ENCODE results near the gene IL20. TPM values are rescaled to one million over a fixed set of nuclear protein-coding genes. Genes with fewer than 3 reads are reported as not detected.

IL20 gene
- total RNA-seq, 1 experiment from 2014 or later: not detected

GRCh38 chr1:206885341-206886060 lies 20.1 kb downstream of the IL20 start:
- Histone ChIP-seq H3K4me3 (ENCODE audit: low read length) (no peak overlapping the region), H2AFZ (ENCODE audit: low read length) (no peak overlapping the region), H3K9me2 (replicated peaks; ENCODE audit: insufficient read depth, low read length) (no peaks in the 10 kb centered on the region), H4K20me1 (ENCODE audit: insufficient read depth, low read depth, low read length) (no peaks in the 10 kb centered on the region), H3K27me3 (ENCODE audit: low read length) (no peaks in the 10 kb centered on the region), H3K36me3 (ENCODE audit: insufficient read depth, low read length) (no peaks in the 10 kb centered on the region), H3K9ac (ENCODE audit: low read length) (no peak overlapping the region), H3K4me1 (ENCODE audit: low read length) (no peaks in the 10 kb centered on the region), H3K9me3 (ENCODE audit: low read length) (no peaks in the 10 kb centered on the region), H3K79me2 (ENCODE audit: low read length) (no peaks in the 10 kb centered on the region), H3K4me2 (ENCODE audit: low read depth, low read length, poor library complexity, severe bottlenecking) (no peak overlapping the region), H3K27ac (ENCODE audit: low read length) (no peak overlapping the region)
- DNase-seq: no peak

- Histone ChIP-seq H3K4me3 (ENCODE audit: low read length) (no peak overlapping the region), H3K4me2 (ENCODE audit: low read depth, low read length, poor library complexity, severe bottlenecking) (no peak overlapping the region), H3K36me3 (ENCODE audit: insufficient read depth, low read length) (no peaks in the 10 kb centered on the region), H3K79me2 (ENCODE audit: low read length) (no peaks in the 10 kb centered on the region), H3K9ac (ENCODE audit: low read length) (no peak overlapping the region), H3K27me3 (ENCODE audit: low read length) (no peaks in the 10 kb centered on the region), H2AFZ (ENCODE audit: low read length) (no peak overlapping the region), H3K9me3 (ENCODE audit: low read length) (no peaks in the 10 kb centered on the region), H3K27ac (ENCODE audit: low read length) (no peak overlapping the region), H3K9me2 (replicated peaks; ENCODE audit: insufficient read depth, low read length) (no peaks in the 10 kb centered on the region), H4K20me1 (ENCODE audit: insufficient read depth, low read depth, low read length) (no peaks in the 10 kb centered on the region), H3K4me1 (ENCODE audit: low read length) (no peaks in the 10 kb centered on the region)
- DNase-seq: no peak
These were observed 21.4 kb downstream of the IL20 start for GRCh38 chr1:206886831-206887230.

- DNase-seq: no peak
- no peak overlapping the region for H3K4me3 ChIP-seq (ENCODE audit: low read length)
These were observed 22.3 kb downstream of the IL20 start for GRCh38 chr1:206887701-206888100.

GRCh38 chr1:206890125-206891060 lies 25.0 kb downstream of the IL20 start:
- H3K36me3 ChIP-seq (ENCODE audit: insufficient read depth, low read length): no peaks in the 10 kb centered on the region
- no peaks in the 10 kb centered on the region for H3K4me1 ChIP-seq (ENCODE audit: low read length)
- no peak overlapping the region for H3K9ac ChIP-seq (ENCODE audit: low read length)
- no peak for DNase-seq
- no peaks in the 10 kb centered on the region for H4K20me1 ChIP-seq (ENCODE audit: insufficient read depth, low read depth, low read length)
- no peak overlapping the region for H2AFZ ChIP-seq (ENCODE audit: low read length)
- H3K4me2 ChIP-seq (ENCODE audit: low read depth, low read length, poor library complexity, severe bottlenecking): no peak overlapping the region
- H3K9me2 ChIP-seq (replicated peaks; ENCODE audit: insufficient read depth, low read length): no peaks in the 10 kb centered on the region
- H3K9me3 ChIP-seq (ENCODE audit: low read length): no peaks in the 10 kb centered on the region
- no peaks in the 10 kb centered on the region for H3K79me2 ChIP-seq (ENCODE audit: low read length)
- H3K27me3 ChIP-seq (ENCODE audit: low read length): no peaks in the 10 kb centered on the region
- no peak overlapping the region for H3K4me3 ChIP-seq (ENCODE audit: low read length)
- H3K27ac ChIP-seq (ENCODE audit: low read length): no peak overlapping the region

More at GRCh38 chr1:206887701-206888100, 22.3 kb downstream of the IL20 start:
- Histone ChIP-seq H4K20me1 (ENCODE audit: insufficient read depth, low read depth, low read length) (no peaks in the 10 kb centered on the region), H3K9me2 (replicated peaks; ENCODE audit: insufficient read depth, low read length) (no peaks in the 10 kb centered on the region), H2AFZ (ENCODE audit: low read length) (no peak overlapping the region), H3K4me1 (ENCODE audit: low read length) (no peaks in the 10 kb centered on the region), H3K9me3 (ENCODE audit: low read length) (no peaks in the 10 kb centered on the region), H3K27ac (ENCODE audit: low read length) (no peak overlapping the region), H3K9ac (ENCODE audit: low read length) (no peak overlapping the region), H3K79me2 (ENCODE audit: low read length) (no peaks in the 10 kb centered on the region), H3K4me2 (ENCODE audit: low read depth, low read length, poor library complexity, severe bottlenecking) (no peak overlapping the region), H3K36me3 (ENCODE audit: insufficient read depth, low read length) (no peaks in the 10 kb centered on the region), H3K27me3 (ENCODE audit: low read length) (no peaks in the 10 kb centered on the region)

GRCh38 chr1:206891412-206891811 lies 26.0 kb downstream of the IL20 start:
- Histone ChIP-seq H3K9me3 (ENCODE audit: low read length) (no peaks in the 10 kb centered on the region), H3K27me3 (ENCODE audit: low read length) (no peaks in the 10 kb centered on the region), H2AFZ (ENCODE audit: low read length) (no peak overlapping the region), H3K9ac (ENCODE audit: low read length) (no peak overlapping the region), H3K36me3 (ENCODE audit: insufficient read depth, low read length) (no peaks in the 10 kb centered on the region), H3K27ac (ENCODE audit: low read length) (no peak overlapping the region), H3K9me2 (replicated peaks; ENCODE audit: insufficient read depth, low read length) (no peaks in the 10 kb centered on the region), H3K4me1 (ENCODE audit: low read length) (no peaks in the 10 kb centered on the region), H4K20me1 (ENCODE audit: insufficient read depth, low read depth, low read length) (no peaks in the 10 kb centered on the region), H3K4me3 (ENCODE audit: low read length) (no peak overlapping the region), H3K79me2 (ENCODE audit: low read length) (no peaks in the 10 kb centered on the region), H3K4me2 (ENCODE audit: low read depth, low read length, poor library complexity, severe bottlenecking) (no peak overlapping the region)
- DNase-seq: no peak

GRCh38 chr1:206892351-206892984 lies 27.0 kb downstream of the IL20 start:
- Histone ChIP-seq H3K4me2 (ENCODE audit: low read depth, low read length, poor library complexity, severe bottlenecking) (no peak overlapping the region), H3K9me3 (ENCODE audit: low read length) (no peaks in the 10 kb centered on the region), H3K27me3 (ENCODE audit: low read length) (no peaks in the 10 kb centered on the region), H3K36me3 (ENCODE audit: insufficient read depth, low read length) (no peaks in the 10 kb centered on the region), H3K4me3 (ENCODE audit: low read length) (no peak overlapping the region), H3K27ac (ENCODE audit: low read length) (no peak overlapping the region), H3K9me2 (replicated peaks; ENCODE audit: insufficient read depth, low read length) (no peaks in the 10 kb centered on the region), H2AFZ (ENCODE audit: low read length) (no peak overlapping the region), H3K9ac (ENCODE audit: low read length) (no peak overlapping the region), H4K20me1 (ENCODE audit: insufficient read depth, low read depth, low read length) (no peaks in the 10 kb centered on the region), H3K4me1 (ENCODE audit: low read length) (no peaks in the 10 kb centered on the region), H3K79me2 (ENCODE audit: low read length) (no peaks in the 10 kb centered on the region)
- DNase-seq: no peak

- H3K4me2 ChIP-seq (ENCODE audit: low read depth, low read length, poor library complexity, severe bottlenecking): no peak overlapping the region
- H3K79me2 ChIP-seq (ENCODE audit: low read length): no peaks in the 10 kb centered on the region
- no peaks in the 10 kb centered on the region for H3K9me2 ChIP-seq (replicated peaks; ENCODE audit: insufficient read depth, low read length)
- H3K4me3 ChIP-seq (ENCODE audit: low read length): no peak overlapping the region
- H3K27ac ChIP-seq (ENCODE audit: low read length): no peak overlapping the region
- H2AFZ ChIP-seq (ENCODE audit: low read length): no peak overlapping the region
- H3K4me1 ChIP-seq (ENCODE audit: low read length): no peaks in the 10 kb centered on the region
- H4K20me1 ChIP-seq (ENCODE audit: insufficient read depth, low read depth, low read length): no peaks in the 10 kb centered on the region
- H3K9me3 ChIP-seq (ENCODE audit: low read length): no peaks in the 10 kb centered on the region
- no peak for DNase-seq
- H3K9ac ChIP-seq (ENCODE audit: low read length): no peak overlapping the region
- no peaks in the 10 kb centered on the region for H3K27me3 ChIP-seq (ENCODE audit: low read length)
- no peaks in the 10 kb centered on the region for H3K36me3 ChIP-seq (ENCODE audit: insufficient read depth, low read length)
These were observed 28.0 kb downstream of the IL20 start for GRCh38 chr1:206893380-206893779.

- Histone ChIP-seq H3K4me2 (ENCODE audit: low read depth, low read length, poor library complexity, severe bottlenecking) (no peak overlapping the region), H3K36me3 (ENCODE audit: insufficient read depth, low read length) (no peaks in the 10 kb centered on the region), H3K9ac (ENCODE audit: low read length) (no peak overlapping the region)
These were observed 29.9 kb downstream of the IL20 start for GRCh38 chr1:206895325-206895724.

More at GRCh38 chr1:206895325-206895724, 29.9 kb downstream of the IL20 start:
- no peaks in the 10 kb centered on the region for H3K79me2 ChIP-seq (ENCODE audit: low read length)
- H3K4me1 ChIP-seq (ENCODE audit: low read length): no peaks in the 10 kb centered on the region
- H3K9me2 ChIP-seq (replicated peaks; ENCODE audit: insufficient read depth, low read length): no peaks in the 10 kb centered on the region
- no peaks in the 10 kb centered on the region for H3K27me3 ChIP-seq (ENCODE audit: low read length)
- no peak overlapping the region for H3K4me3 ChIP-seq (ENCODE audit: low read length)
- no peaks in the 10 kb centered on the region for H4K20me1 ChIP-seq (ENCODE audit: insufficient read depth, low read depth, low read length)
- no peak overlapping the region for H3K27ac ChIP-seq (ENCODE audit: low read length)
- no peak for DNase-seq
- H2AFZ ChIP-seq (ENCODE audit: low read length): no peak overlapping the region
- no peaks in the 10 kb centered on the region for H3K9me3 ChIP-seq (ENCODE audit: low read length)

All from Karpas-422 (cell line).